ENCODE results near the gene DRD2.

DNA sequence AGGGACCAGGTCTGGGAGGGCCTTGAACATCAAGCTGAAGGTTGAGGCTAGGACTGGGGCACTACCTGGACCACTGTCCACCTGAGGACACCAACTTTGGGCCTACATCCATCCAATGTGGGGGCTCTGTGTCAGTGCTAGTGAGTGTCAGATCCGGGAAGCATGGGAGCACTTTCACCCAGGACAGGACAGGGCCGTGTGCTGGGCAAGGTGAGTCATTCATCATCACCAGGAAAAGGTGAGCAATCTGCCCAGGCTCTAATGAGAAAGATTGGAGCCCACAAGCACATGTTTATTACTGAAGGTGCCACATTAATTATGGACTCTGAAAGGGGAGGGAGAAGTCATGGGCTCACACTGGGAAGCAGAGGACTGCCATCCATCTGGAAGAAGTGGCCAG is 39.7 kb upstream of the DRD2 start:
- TF ChIP-seq, protein P1, sequence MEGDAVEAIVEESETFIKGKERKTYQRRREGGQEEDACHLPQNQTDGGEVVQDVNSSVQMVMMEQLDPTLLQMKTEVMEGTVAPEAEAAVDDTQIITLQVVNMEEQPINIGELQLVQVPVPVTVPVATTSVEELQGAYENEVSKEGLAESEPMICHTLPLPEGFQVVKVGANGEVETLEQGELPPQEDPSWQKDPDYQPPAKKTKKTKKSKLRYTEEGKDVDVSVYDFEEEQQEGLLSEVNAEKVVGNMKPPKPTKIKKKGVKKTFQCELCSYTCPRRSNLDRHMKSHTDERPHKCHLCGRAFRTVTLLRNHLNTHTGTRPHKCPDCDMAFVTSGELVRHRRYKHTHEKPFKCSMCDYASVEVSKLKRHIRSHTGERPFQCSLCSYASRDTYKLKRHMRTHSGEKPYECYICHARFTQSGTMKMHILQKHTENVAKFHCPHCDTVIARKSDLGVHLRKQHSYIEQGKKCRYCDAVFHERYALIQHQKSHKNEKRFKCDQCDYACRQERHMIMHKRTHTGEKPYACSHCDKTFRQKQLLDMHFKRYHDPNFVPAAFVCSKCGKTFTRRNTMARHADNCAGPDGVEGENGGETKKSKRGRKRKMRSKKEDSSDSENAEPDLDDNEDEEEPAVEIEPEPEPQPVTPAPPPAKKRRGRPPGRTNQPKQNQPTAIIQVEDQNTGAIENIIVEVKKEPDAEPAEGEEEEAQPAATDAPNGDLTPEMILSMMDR (IDR thresholded peaks at IDR 0.05) = no peak
- TF ChIP-seq POLR2A (IDR thresholded peaks at IDR 0.05) = no peak
